HCT116 (cell line): Measurements from ENCODE around the gene TFF3. TPM values are rescaled to one million over a fixed set of nuclear protein-coding genes. Genes with fewer than 3 reads are reported as not detected.

Experiments
- ATAC-seq: fragments of 200-7000 bp; cut with Tn5 transposase; 2 replicates; pipeline ENCODE4 v1.9.1; 2020; ENCODE audit warnings: mild to moderate bottlenecking, moderate library complexity
- BruUV-seq: library from RNA; stranded (reverse); fragments of 400-500 nt; replicated peaks from 2 replicates; lab custom pipeline; 2021; lab: Mats Ljungman, UMichigan
- CTCF ChIA-PET: fragments of 300-600 bp; sonication (Branson Sonifier 250); formaldehyde crosslinking; loops from one replicate; lab custom pipeline; 2021; ENCODE audit warnings: antibody characterized with exemption; lab: Charles Lee
- POLR2A ChIA-PET: fragments of 300-600, 350-600 bp; sonication (Branson Sonifier 250); formaldehyde crosslinking; loops from one replicate; lab custom pipeline; 2021; ENCODE audit warnings: antibody characterized with exemption; lab: Charles Lee
- RAD21 ChIA-PET, 2 experiments: fragments of 300-600 bp; sonication (Branson Sonifier 250); formaldehyde crosslinking; loops; one replicate each; lab custom pipeline; 2023; ENCODE audit warnings: low total read pairs in 2 of 2; ENCODE audit not compliant: uncharacterized antibody in 2 of 2, unreplicated experiment in 2 of 2, low non-redundant PET in 1 of 2; lab: Charles Lee
- DNase-seq: peaks from one replicate; pipeline ENCODE4 v3.0.0-alpha.2; 2010; ENCODE audit warnings: low read depth, low spot score
- H2AFZ ChIP-seq: fragments of 200-600 bp; shearing (Covaris generic), sonication (generic); 2 replicates; pipeline ENCODE4 v1.6.1; 2017; ENCODE audit warnings: low read depth, mixed run types, mixed read lengths, antibody characterized with exemption, low read length; ENCODE audit not compliant: poor library complexity, severe bottlenecking
- H3K27ac ChIP-seq: 2 replicates; pipeline ENCODE4 v1.5.1; 2012; ENCODE audit warnings: low read depth, low read length
- H3K27me3 ChIP-seq: fragments of 200-600 bp; sonication (generic); 2 replicates; pipeline ENCODE4 v1.6.1; 2016; ENCODE audit warnings: mixed run types, low read length, mixed read lengths; ENCODE audit not compliant: insufficient read depth
- H3K36me3 ChIP-seq, 2 experiments: fragments of 200-500 bp in 1 of 2; fragments of 200-600 bp in 1 of 2; sonication (Bioruptor generic) in 1 of 2; sonication (generic) in 1 of 2; 2 replicates each; pipeline versions ENCODE4 v1.5.1 to v1.6.1; 2014 to 2016; ENCODE audit warnings: low read length in 2 of 2, inconsistent platforms in 1 of 2, mixed read lengths in 1 of 2, mixed run types in 1 of 2; ENCODE audit not compliant: insufficient read depth in 2 of 2, control insufficient read depth in 1 of 2
- H3K4me1 ChIP-seq, 2 experiments: fragments of 200-600 bp in 1 of 2; sonication (generic) in 1 of 2; 2 replicates each; pipeline versions ENCODE4 v1.5.1 to v1.6.1; 2012 to 2017; ENCODE audit warnings: low read length in 2 of 2, inconsistent platforms in 1 of 2, mild to moderate bottlenecking in 1 of 2, mixed read lengths in 1 of 2, mixed run types in 1 of 2, moderate library complexity in 1 of 2; ENCODE audit not compliant: insufficient read depth in 2 of 2, control insufficient read depth in 1 of 2
- H3K4me2 ChIP-seq: fragments of 200-600 bp; sonication (generic); 2 replicates; pipeline ENCODE4 v1.6.1; 2017; ENCODE audit warnings: mixed run types, low read length, mixed read lengths
- H3K4me3 ChIP-seq, 2 experiments: fragments of 200-600 bp in 1 of 2; sonication (generic) in 1 of 2; replicated peaks in 1 of 2; 2 replicates each; pipeline ENCODE4 v1.5.1; 2011 to 2016; ENCODE audit warnings: low read length in 2 of 2, control low read depth in 1 of 2, low read depth in 1 of 2, mild to moderate bottlenecking in 1 of 2, mixed read lengths in 1 of 2, mixed run types in 1 of 2
- H3K79me2 ChIP-seq: fragments of 200-600 bp; sonication (generic); 2 replicates; pipeline ENCODE4 v1.6.1; 2017; ENCODE audit warnings: mild to moderate bottlenecking, mixed run types, low read length, moderate library complexity, mixed read lengths; ENCODE audit not compliant: insufficient read depth
- H3K9ac ChIP-seq: fragments of 200-600 bp; sonication (generic); 2 replicates; pipeline ENCODE4 v1.6.1; 2016; ENCODE audit warnings: low read length, mixed read lengths
- H3K9me2 ChIP-seq: fragments of 200-600 bp; sonication (generic), shearing (Covaris generic); 2 replicates; pipeline ENCODE4 v1.6.1; 2017; ENCODE audit warnings: mixed run types, mild to moderate bottlenecking, moderate library complexity; ENCODE audit not compliant: insufficient read depth
- H3K9me3 ChIP-seq, 2 experiments: fragments of 200-500 bp in 1 of 2; fragments of 200-600 bp in 1 of 2; sonication (Bioruptor generic) in 1 of 2; sonication (generic) in 1 of 2; 2 replicates each; pipeline ENCODE4 v1.6.1; 2014 to 2017; ENCODE audit warnings: low read length in 2 of 2, mixed read lengths in 2 of 2, inconsistent platforms in 1 of 2, low read depth in 1 of 2, mild to moderate bottlenecking in 1 of 2, mixed run types in 1 of 2, moderate library complexity in 1 of 2; ENCODE audit not compliant: control insufficient read depth in 1 of 2, insufficient read depth in 1 of 2
- H4K20me1 ChIP-seq: fragments of 200-600 bp; sonication (generic), shearing (Covaris generic); 2 replicates; pipeline ENCODE4 v1.6.1; 2017; ENCODE audit warnings: mixed run types, mild to moderate bottlenecking, moderate library complexity; ENCODE audit not compliant: insufficient read depth
- EGR1 ChIP-seq: IDR thresholded peaks from 2 replicates; pipeline ENCODE4 v1.6.1; 2012; ENCODE audit warnings: low read depth
- RAD21 ChIP-seq: IDR thresholded peaks from 2 replicates; pipeline ENCODE4 v1.6.1; 2012; ENCODE audit warnings: low read depth, mild to moderate bottlenecking
- SP1 ChIP-seq: IDR thresholded peaks from 2 replicates; pipeline ENCODE4 v1.6.1; 2012; ENCODE audit warnings: low read depth
- SRF ChIP-seq: IDR thresholded peaks from 2 replicates; pipeline ENCODE4 v1.6.1; 2012; ENCODE audit warnings: low read depth
- intact Hi-C: fragments of 100-400 bp; cut with micrococcal nuclease; formaldehyde crosslinking; loops from 2 replicates; pipeline ENCODE4 v1.10.0; 2022
- total RNA-seq: library from RNA; stranded (reverse); gene quantifications from one replicate; pipeline ENCODE4 v1.2.1, GENCODE V29; 2021; ENCODE audit not compliant: unreplicated experiment
- TF ChIP-seq, protein P1 (sequence below): IDR thresholded peaks from 2 replicates; pipeline ENCODE4 v1.6.1; 2012

Gene TFF3
- total RNA-seq, 1 experiment from 2014 or later = 0.22 TPM

DNA sequence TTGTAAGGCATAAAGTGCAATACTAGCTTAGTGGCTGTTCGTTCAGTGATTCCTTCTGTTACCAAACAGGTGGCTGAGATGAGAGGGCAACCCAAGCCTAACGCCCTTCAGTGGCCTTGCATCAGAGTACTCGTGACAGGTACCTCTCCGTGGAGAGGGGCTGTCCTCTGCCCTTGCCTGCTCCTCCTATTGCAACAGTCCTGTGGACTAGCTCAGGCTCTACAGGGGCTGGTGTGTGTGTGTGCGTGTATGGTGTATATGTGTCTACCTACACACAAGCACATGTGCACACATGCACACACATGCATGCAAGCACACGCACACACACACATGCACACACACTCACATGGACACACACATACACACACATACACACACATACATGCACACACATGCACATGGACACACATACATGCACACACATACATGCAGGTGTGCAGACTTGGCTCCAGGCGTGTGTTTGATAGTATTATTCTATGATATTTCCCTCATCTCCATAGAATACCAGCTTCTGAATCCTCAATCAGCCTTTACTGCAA is 15.1 kb downstream of the TFF3 start:
- Histone ChIP-seq H3K9me3 (no peaks in the 10 kb centered on the region), H3K36me3 (no peaks in the 10 kb centered on the region), H3K4me2 (no peak overlapping the region), H2AFZ (no peak overlapping the region), H4K20me1 (no peaks in the 10 kb centered on the region), H3K9me2 (no peaks in the 10 kb centered on the region), H3K9ac (no peak overlapping the region), H3K4me3 (no peak overlapping the region), H3K27me3 (0 out of 2 replicates have a peak, but pooled peaks cover 9% of the 10 kb centered on the region), H3K79me2 (no peaks in the 10 kb centered on the region), H3K4me1 (peaks cover 0 to 7% of the 10 kb centered on the region in 2 experiments; a peak in 1 of 4 replicates)
- ChIA-PET POLR2A (no interaction called here), RAD21 (no interaction called here)
- no peak for DNase-seq
- no peak for ATAC-seq
- BruUV-seq = no TSS peak
- no peak for TF ChIP-seq EGR1
- TF ChIP-seq SRF = no peak
- no peak for TF ChIP-seq SP1
- TF ChIP-seq, all 23 proteins: peak for 0
- H3K27ac ChIP-seq = no peak overlapping the region
- CTCF ChIA-PET = interaction anchor here (1.2 to 1.5 kb wide), 2 partner anchors 9 to 42 kb away, joined by 3 to 4 read pairs; no protein-coding TSS in a partner anchor
- intact Hi-C loops = no loop called here

DNA sequence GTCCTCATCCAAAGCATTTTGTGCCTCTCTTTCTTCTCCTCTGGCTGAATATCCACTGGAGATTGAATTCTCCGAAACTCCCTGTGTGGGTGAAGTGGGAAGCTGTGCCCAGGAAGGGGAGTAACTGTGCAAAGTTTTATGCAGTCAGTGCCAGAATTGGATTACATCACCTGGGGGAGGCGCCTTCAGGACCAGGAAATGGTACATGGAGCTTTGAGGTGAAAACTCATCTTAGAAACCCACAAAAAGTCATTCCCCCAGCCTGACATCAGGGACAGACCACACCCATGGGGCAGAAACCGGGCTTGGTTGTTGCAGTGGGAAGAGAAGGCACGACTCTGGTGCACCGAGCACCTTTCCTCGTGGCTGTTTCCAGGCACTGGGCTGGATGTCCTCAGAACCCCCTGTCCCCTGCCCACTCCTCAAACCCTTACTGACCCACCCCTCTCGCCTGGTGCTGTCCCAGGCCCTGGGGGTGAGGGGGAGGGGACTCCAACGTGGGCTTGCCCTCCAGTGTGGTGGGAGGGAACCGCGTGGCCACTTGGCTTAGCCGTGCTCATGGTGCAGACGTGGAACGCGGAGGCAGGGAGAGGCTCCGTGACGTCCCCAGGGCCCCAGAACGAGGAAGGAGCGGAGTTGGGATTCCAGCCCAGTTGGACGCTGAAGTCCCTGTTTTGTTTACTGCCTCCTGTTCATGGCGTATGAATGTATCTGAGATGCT is 15.7 kb downstream of the TFF3 start:
- POLR2A ChIA-PET = no interaction called here
- TF ChIP-seq RAD21 = no peak
- TF ChIP-seq, protein P1, sequence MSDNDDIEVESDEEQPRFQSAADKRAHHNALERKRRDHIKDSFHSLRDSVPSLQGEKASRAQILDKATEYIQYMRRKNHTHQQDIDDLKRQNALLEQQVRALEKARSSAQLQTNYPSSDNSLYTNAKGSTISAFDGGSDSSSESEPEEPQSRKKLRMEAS = no peak

More for the DNA sequence above, 15.7 kb downstream of the TFF3 start:
- Histone ChIP-seq H3K4me3 (no peak overlapping the region), H3K9me2 (no peaks in the 10 kb centered on the region), H3K4me1 (peaks cover 0 to 7% of the 10 kb centered on the region in 2 experiments; a peak in 1 of 4 replicates), H3K79me2 (no peaks in the 10 kb centered on the region), H3K27me3 (0 out of 2 replicates have a peak, but pooled peaks cover 9% of the 10 kb centered on the region), H3K9me3 (no peaks in the 10 kb centered on the region), H2AFZ (no peak overlapping the region), H3K36me3 (no peaks in the 10 kb centered on the region), H3K9ac (no peak overlapping the region), H4K20me1 (no peaks in the 10 kb centered on the region), H3K4me2 (no peak overlapping the region), H3K27ac (no peak overlapping the region)
- BruUV-seq = no TSS peak
- ChIA-PET RAD21 (no interaction called here), CTCF (no interaction called here)
- DNase-seq (no peak), ATAC-seq (no peak)
- intact Hi-C loops = no loop called here
